ENCODE measurements around the gene TEF. TPM values are rescaled to one million over a fixed set of nuclear protein-coding genes. Genes with fewer than 3 reads are reported as not detected.

The TEF gene
- polyA plus RNA-seq, 10 donors, result 7.9 to 11.7 (median 10.7) TPM

DNA sequence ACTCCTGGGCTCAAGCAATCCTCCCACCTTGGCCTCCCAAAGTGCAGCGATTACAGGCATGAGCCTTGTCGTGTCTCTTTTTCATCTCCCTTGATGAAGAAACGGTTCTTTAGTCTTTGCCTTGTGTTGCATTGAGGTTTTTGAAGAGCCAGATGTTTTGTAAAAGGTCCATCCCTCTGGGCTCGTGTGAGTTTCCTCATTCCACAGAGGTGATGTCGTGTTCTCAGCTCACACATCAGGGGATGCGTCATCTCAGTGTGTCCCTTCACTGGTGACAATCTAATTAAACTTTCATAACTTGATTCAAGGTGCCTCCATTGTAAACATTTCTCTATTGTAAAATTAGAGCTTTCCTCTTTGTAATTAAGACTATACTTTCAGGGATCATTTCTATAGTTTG lies 29.7 kb upstream of the TEF start:
- DNase-seq, result no peak

DNA sequence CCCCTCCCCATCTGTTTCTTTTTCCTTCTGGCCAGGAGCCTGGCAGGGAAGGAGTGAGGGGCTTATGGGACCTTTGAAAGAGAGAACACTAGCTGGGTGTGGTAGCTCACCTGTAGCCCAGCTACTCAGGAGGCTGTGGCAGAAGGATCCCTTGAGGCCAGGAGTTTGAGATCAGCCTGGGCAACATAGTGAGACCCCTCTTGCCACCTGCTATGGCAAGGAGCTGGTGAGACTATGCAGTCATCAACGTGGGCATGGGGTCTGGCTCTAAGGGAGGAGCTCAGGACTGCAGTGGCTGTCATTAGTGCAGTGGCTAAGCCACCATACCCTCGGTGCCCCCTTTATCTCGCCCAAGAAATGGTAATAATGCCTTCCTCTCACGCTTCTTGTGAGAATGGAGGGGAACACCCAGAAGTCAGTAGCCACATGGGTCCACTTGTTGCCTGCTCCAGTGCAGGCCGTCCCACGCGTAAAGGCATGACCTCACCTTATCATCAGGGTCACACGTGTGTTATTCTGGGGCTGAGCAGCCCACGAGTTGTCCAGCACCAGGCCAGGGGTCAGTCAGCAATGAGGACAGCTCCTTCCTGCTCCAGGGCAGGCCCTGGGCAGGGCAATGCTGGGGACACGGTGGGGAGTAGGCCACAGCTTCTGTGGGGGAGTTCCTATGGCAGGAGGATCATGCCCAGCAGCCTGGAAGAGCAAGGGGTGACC lies 27.7 kb upstream of the TEF start:
- no peak for DNase-seq

DNA sequence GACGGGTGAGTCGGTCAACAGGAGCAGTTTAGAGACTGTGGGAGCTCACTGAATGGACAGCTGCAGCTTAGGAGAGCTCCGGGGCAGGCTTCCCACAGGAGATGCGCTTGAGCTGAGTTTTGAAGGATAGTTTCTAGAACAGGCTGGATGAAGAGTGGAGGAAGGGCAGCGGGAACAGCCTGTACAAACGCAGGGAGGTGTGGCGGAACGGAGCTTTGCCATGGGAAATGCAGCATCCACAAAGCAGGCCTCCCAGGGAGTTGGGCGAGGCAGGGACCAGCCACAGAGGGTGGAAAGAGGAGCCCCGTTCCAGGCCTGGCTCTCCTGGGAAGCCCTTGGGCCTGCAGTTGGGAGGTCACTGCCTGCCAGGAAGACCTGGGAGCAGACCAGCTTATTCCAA lies 26.8 kb upstream of the TEF start:
- no peak for DNase-seq

DNA sequence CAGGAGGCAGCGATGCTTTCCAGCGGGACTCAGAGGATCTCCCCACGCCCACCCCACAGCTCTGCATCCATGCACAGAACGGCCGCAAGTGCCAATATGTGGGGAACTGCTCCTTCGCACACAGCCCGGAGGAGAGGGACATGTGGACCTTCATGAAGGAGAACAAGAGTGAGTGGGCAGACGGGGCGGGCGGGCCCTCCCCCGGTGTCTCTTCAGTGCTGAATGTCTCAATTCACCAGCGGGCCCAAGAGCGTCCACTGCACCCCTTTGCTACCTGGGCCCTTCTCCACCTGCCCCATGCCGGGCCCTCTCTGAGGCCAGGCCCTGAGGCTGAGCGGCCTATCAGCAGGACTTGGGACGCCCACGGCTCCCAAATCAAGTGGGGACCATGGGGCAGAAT lies 25.8 kb upstream of the TEF start:
- DNase-seq, result no peak

DNA sequence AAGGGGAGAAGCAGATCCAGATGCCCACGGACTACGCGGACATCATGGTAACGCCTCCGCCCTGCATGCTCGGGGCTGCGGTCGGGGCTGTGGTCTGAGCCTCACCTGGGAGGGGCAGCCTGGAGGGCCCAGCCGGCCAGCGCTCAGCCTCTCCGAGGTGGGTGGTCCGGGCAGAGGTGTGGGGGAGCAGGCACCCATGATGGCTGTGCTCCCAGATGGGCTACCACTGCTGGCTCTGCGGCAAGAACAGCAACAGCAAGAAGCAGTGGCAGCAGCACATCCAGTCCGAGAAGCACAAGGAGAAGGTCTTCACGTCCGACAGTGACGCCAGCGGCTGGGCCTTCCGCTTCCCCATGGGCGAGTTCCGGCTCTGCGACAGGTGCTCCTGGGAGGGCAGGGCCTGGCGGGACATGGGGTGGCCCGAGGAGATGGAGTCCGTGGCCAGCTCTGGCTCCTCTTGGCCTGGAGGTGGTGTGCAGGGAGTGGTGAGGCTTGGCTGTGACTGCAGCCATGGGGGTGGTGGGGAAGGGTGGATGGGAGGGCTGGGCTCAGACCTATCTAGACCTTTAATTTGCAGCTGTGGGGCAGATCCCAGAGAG lies 25.2 kb upstream of the TEF start:
- DNase-seq, result no peak

DNA sequence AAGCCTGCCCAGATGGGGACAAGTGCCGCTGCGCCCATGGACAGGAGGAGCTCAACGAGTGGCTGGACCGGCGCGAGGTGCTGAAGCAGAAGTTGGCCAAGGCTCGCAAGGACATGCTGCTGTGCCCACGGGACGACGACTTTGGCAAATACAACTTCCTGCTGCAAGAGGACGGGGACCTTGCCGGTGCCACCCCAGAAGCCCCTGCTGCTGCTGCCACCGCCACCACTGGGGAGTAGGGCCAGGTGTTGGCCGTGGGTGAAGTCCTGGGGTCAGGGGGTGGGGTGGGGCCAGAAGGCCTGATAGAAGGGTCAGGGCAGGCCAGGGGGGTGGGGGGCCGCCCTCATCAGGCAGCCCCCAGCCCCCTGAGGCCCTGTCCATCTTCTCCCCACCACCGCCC lies 24.6 kb upstream of the TEF start:
- DNase-seq, result no peak

DNA sequence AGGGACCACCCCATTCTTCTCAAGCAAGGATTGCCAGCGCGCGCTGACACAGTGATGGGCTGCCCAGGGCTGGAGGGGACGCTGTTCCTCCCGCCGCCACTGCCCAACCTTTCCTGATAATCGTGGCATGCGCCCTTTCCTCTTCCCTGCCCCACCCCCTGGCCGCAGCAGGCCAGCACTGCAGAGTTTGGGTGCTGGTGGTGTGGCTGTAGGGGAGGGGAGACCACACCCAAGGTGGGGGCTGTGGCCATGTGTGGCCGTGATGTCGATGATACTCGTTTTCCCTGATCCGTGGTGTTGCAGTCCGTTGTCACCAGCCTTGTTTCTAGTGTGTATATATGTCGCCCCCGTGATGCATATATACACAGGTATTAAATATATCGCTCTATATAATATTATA lies 22.8 kb upstream of the TEF start:
- DNase-seq, result no peak

DNA sequence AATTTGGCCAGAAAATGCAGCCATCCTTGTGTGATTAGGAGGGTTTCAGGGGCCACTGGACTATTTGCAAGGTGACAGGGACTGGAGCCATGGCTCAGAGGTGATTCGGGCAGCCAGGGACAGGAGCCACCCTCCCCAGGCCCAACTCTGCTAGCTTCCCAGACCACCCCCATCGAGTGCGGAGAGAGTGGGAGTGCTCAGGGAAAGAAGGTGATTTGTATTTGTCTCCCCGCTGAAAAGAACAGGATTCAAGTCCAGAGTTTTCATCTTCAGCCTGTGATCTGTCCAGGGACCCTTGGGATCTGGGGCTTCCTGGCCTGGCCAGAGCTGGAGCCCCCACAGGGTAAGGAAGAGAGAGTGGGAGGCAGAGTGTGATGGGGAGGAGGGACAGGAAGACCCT lies 22.4 kb upstream of the TEF start:
- DNase-seq, result no peak

DNA sequence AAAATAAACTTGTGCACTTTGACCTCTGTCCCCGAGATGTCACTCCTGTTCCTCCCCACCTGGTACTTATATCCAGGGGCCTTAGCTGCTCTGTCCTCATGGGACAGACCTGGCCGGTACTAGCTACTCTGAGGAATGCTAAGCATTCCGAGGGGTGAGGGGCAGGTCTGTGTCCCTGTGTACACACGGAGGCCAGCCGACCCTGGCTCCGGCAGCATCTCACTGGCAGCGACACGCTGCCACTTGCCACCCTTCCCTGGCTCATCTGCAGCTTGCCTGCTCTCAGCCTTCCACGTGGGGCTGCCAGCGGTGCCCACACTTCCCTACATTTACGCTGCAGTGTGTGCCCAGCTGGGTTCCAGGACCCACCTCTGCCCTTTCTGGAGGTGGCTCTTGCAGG lies 21.6 kb upstream of the TEF start:
- no peak for DNase-seq

DNA sequence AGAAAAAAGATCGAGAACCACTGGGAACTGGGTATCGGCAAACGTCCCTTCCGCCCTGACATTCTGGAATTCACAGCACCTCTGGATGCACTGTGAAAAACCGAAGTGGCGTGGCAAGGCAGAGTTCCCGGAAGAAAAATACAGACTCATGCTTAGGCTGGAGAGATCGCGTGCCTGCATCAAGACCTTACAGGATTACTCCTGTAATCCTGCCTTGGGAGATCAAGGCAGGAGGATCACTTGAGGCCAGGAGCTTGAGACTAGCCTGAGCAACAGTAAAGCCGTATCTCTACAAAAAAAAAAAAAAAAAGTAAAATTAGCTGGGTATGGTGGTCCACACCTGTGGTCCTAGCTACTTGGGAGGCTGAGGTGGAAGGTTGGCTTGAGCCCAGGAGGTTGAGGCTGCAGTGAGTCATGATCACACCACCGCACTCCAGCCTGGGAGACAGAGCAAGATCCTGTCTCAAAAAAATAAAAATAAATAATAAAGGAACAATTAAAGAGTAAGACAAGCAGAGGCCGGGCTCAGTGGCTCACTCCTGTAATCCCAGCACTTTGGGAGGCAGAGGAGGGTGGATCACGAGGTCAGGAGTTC lies 19.9 kb upstream of the TEF start:
- DNase-seq, result no peak

DNA sequence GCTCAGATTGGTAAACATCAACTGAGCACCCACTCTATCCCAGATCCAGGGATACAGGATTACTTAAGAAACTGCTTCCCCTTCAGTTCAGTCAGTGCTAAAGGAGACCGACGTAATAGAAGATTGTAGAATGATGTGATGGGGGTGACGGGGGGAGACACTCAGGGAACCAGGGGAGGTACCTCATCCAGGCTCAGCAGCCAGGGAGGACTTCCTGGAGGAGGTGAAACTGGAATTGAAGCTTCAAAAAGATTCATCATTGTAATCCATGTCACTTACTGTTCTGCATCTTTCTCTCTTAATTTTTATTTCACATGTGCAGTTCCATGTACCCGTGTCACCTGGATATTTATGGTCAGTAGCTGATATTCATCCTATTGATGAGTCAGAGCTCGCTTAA lies 19.1 kb upstream of the TEF start:
- DNase-seq, result no peak

DNA sequence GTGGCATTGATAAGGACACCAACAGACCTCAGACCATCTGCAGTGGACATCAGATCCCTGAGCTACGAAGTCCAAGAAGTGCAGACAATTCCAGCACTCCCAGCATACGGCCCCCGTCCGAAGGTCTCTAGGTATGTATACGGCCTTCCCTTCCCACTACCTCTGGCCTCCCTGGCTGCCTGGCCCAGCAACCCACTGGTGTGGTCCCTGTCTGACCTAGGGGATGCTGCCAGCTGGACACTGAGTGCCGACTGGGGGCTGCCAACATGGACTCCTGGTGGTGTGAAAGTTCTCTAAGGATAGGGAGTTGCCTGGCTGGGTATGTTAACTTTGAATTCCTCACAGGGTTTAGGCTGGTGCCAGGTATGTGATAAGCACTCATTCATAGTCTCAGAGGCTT lies 17.5 kb upstream of the TEF start:
- DNase-seq, result no peak

DNA sequence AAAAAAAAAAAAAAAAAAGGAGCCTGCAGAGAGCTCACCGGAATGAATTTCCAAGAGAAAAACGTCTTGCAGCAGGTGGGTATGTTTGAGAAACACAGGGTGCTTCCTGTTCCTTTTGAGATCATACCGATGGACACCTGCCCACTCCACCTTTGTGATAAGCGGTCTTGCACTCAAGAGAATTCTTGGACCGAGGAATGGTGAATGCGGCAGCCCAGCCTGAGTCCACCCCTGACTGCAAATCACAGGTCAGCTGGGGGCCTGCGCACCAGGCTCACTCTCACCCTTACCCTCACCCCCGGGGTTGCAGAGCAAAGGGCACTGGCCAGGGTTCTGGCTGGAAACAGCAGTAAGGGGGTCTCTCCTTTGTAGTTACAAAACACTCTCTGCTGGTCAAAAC lies 16.8 kb upstream of the TEF start:
- DNase-seq, result no peak

DNA sequence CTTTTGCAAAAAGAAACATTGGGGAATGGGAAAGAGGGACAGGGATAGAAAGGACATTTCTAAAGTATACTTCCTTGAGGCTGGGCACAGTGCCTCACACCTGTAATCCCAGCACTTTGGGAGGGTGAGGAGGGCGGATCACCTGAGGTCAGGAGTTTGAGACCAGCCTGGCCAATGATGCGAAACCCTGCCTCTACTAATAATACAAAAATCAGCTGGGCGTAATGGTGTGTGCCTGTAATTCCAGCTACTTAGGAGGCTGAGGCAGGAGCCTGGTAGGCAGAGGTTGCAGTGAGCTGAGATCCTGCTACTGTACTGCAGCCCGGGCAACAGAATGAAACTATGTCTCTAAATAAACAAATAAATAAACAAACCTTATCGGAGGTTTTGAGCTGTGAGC lies 16.3 kb upstream of the TEF start:
- DNase-seq, result no peak

DNA sequence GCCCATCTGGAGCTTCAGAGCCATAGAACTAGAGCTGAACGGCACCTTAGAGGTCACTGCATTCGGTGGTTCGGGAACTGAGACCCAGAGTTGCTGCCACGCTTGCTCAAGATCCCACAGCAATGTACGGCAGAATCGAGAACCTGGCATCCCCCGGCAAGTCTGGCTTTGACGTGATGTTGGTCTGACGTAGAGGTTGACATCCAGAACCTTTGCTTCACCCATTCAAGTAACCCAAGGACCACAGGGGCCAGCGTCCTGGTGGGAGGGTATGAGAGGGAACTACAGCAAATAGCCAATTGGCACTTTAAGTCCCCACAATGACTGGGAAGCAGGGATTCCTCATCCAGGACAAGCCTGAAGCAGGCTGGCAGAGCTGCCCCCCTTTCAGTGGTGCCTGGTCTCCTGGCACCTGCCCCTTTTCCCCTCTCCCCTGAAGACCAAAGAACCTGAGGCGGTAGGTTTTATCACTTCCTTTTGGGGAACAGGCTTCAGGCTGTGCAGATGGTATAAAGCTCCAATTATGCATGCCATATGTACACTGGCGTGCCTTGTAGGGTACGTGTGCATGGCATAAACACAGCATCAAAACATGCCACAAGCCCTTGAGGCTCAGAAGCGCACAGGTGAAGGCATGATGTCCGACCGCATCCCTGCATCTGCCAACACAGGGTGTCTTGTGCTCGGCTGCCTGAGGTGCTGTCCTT lies 15.3 kb upstream of the TEF start:
- peak in 1 of 3 donors; percentile 25 for DNase-seq

DNA sequence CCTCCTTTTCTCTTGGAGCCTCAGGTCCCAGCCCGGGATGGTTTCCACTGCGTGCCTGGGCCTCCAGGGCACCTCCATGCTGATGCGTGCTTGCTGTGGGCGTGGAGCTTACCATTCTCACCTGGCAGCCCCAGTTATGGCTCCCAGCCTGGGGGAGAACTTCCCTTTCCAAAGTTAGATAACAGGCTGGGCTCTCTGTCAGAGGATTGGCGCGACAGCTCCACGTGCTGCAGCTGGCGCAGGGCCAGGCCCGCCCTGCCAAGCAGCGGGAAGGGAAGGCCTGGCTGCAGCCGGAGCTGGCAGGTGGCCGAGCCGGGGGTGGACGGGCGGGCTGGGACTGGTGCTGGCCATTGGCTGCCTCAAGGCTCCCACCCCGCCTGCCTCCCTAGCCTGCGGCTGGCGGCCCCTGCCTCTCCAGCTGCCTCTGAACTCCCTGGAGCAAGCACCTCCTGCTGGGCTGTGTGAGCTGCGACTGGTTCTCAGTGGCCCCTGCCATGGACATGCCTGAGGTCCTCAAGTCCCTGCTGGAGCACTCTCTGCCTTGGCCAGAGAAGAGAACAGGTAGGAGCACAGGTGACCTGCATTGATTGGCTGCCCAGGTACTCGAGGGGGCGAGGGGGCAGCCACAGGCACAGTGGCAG lies 14.6 kb upstream of the TEF start:
- peak; percentile 90 to 96 (median 92) for DNase-seq

DNA sequence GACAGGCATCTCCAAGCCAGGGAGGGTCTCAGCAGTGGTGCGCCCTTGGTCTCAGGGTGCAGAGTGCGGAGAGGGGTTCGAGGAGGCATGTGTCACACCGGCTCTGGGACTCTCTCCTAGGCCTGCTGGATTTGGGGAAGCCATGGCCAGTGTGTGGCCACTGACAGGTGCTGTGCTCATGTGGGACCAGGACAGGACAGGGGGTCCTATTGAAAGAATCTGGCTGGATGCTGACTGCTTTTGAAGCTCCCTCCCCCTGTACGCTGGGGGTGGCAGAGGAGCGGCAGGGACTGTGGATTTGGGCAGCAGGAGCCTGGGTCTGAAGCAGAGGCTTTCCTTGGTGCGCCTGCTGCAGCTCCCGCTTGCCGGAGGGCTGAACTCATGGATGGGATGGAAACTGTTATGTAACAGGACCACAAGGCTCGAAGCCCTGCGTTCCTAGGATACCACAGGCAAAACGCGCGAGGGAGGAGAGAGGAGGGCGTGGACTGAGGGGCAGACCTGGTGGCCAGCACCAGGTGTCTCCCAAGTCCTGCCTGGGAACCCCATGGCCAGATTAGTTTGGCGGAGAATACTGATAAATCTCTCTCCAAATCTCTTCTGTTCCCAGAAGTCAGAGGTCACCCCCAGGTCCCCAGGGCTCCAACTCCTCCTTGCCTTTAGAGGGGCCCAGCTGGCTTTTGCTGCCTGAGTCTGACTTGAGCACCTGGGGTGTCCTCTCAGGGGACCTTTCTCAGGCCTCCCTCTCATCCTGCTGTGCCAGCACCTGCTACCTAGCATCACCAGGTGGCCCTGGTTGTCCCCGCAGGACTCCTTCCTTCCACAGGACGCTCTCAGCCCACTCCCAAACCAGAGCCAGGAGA lies 13.8 kb upstream of the TEF start:
- DNase-seq, result peak in 2 of 3 donors; percentile 20 to 68

DNA sequence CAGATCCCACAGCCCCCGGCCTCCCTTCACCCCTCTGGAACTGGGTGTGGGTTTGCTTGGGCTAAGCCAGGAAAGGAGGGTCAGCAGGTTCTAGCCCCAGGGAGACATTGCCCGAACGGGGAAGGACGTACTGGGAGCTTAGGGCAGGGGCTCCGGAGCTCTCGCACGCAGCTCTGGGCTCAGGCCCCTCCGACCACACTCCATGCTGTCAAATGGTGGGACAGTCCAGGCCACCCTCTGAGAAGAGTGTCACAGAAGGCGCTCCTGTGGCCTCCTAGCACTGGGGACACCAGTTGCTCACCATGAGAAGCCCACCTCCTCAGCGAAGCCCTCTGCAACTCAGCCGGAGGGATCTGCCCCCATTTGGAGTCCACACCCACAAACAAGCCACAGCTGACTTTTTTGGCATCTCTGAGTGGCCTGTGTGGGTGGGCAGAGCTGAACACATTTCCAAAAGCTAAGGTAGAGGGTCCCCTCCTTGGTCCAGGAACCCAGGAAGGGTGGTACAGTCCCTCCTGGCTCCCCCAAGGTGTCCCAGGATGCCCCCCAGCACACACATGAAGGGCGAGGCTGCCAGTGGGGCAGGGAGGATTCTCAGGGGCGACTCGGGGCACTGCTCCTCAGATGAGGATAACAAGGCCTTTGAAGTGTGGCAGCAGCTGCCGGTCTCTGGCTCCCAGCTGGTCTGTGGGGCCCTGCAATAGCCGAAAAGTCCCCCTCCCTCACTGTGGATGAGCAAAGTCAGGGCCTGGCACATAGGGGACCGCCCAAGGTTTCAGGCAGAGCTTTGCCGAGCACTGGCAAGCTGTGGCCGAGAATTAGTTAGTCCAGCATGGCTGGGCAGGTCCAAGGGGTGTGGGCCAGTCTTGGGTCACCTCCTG lies 13.0 kb upstream of the TEF start:
- DNase-seq, result peak in 2 of 3 donors; percentile 49 to 72

DNA sequence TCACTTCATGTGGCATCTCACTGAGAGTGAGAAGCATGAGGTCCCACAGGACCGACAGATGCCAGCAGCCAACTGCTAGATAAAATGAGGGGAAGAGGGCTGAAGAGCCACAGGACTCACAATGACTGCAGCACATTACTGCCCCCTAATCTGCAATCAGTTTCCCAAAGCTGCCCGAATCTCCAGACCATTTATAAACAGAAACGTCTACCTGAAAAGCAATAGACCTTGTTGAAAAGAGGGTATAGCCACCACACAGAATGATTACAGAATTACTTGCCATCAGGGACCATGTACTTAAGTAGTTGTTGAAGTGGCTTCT lies 12.4 kb upstream of the TEF start:
- no peak for DNase-seq

DNA sequence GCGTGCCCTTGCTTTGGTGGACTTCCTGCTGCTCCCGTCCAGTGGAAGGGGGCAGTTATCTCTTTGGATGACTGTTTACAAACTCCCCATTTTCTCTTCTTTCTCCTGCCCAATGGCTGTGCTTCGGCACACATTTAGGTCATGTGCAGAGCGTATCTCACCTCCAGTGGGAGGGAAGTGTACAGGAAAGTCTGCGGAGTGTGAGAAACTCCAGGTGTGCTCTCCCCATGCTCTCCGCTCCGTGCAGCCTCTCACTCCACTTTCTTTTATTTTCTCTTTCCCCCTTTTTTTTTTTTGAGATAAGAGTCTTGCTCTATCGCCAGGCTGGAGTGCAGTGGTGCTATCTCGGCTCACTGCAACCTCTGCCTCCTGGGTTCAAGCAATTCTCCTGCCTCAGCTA lies 11.9 kb upstream of the TEF start:
- DNase-seq, result no peak

DNA sequence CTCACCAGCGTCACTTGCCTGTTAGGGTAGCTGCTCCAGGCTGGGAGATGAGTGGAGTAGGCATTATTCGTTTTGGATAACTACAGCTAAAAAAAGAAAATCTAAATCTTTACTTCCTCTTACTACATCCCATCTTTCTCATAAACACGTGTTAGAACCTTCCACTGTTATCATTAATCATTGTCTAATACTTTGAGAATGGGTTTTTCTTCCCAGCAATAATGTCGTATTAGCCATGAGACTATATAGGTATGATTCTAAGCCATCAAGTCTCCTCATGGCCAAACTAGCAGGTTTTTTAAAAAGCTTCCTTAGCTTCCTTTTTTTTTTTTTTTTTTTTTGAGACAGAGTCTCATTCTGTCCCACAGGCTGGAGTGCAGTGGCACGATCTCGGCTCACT lies 3.9 kb upstream of the TEF start:
- no peak for DNase-seq
